ENCODE measurements around the gene ZNF248.

The ZNF248 gene

DNA sequence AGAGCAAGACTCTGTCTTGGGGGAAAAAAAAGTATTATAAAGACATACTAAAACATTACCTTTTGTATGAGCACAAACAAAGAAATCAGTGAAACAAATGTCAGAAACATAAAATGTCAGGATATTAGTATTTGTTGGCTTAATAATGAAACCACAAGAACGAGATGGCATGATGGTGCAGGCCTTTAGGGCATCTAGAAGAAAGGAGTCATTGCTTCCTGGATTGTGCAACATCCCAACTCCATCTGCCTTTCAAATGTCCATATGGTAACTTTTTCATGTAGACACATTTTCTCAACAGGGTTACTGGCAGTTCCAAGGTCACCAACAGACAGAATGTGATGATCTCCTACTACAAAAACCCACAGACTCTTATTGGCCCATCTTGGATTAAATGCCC, 96.6 kb downstream of the ZNF248 start:
- TF ChIP-seq, protein P1, sequence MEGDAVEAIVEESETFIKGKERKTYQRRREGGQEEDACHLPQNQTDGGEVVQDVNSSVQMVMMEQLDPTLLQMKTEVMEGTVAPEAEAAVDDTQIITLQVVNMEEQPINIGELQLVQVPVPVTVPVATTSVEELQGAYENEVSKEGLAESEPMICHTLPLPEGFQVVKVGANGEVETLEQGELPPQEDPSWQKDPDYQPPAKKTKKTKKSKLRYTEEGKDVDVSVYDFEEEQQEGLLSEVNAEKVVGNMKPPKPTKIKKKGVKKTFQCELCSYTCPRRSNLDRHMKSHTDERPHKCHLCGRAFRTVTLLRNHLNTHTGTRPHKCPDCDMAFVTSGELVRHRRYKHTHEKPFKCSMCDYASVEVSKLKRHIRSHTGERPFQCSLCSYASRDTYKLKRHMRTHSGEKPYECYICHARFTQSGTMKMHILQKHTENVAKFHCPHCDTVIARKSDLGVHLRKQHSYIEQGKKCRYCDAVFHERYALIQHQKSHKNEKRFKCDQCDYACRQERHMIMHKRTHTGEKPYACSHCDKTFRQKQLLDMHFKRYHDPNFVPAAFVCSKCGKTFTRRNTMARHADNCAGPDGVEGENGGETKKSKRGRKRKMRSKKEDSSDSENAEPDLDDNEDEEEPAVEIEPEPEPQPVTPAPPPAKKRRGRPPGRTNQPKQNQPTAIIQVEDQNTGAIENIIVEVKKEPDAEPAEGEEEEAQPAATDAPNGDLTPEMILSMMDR (IDR thresholded peaks at IDR 0.05) = no peak

DNA sequence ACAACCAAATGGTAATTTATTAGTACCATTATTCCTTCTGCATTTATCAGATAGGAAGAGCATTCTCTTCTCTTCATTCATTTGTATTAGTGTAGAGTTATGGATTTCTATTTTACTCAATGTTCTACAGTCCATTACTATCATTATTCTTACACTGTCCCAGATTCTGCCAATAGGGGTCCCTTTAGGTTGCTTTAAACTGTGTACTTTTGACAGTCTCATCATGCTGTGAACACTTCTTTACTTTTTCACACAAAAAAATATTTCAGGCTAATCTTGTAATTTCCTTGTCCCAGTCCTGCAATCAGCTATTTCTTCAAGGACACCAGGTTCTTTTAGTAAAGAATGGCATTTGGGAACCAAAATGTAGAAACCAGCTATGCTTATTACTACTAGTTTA, 99.3 kb downstream of the ZNF248 start:
- TF ChIP-seq, protein P1 (IDR thresholded peaks at IDR 0.05) = no peak

DNA sequence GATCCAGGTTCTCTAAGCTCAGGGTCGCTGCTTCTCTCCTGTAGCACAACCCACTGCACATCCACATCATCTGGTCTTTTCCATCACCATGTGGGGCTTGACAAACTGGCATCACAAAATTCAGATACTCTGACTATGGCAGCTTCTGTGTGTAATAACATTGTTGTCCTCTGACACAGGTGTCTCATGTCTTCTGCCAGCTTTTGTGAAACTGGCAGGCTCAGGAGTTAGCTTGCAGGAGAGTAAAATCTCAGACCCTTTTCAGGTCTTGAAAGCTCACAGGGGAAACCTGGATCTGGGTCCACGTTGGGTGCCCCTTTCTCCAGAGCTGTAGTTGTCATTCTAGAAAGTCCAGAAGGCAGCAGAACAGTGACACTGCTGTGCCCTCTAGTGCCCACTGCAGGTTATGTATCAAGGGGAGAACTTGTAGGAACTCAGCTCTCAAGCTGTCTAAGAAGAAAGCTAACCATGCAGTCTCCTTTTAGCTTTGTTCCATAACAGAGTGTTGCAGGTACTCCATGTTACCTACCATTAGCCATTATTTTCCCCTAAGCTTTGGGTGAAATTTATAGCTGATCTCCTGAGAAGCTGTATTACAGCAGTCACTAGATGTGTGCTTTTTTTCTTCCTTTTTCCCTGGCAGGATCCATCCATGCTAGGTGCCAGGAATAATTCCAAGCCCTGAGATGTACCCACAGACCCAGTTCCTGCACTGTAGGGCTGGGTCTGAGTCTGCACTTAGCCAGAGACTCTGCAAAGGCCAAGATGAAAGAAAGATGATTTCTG, 102.7 kb downstream of the ZNF248 start:
- TF ChIP-seq, protein P1 (IDR thresholded peaks at IDR 0.05) = peak; percentile 75

DNA sequence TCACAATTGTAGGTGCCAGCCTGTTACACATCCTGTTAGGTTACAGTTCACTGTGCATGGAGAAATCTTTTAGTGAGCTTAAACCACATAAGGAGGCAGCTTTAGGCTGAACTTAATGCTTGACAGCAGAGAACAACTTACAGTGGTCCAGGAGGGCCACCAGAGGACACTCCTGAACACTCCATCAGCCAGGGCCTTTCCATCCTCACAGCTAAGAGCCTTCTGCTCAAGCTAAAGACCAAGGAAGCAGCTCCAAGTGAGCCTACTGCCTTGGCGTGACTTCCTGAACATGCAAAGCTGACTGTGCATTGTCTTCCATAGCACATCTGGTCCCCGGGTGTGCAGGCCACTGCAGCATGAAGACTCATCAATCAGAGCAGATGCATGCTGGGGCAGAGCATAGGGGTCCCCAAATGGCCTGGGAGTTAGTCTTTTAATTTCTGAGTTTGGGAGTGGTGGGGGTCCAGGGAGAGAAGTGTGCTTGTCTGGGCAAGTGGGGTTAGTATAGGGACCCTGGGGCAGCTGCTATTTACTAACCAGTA, 105.0 kb downstream of the ZNF248 start:
- TF ChIP-seq, protein P1 (IDR thresholded peaks at IDR 0.05) = no peak

DNA sequence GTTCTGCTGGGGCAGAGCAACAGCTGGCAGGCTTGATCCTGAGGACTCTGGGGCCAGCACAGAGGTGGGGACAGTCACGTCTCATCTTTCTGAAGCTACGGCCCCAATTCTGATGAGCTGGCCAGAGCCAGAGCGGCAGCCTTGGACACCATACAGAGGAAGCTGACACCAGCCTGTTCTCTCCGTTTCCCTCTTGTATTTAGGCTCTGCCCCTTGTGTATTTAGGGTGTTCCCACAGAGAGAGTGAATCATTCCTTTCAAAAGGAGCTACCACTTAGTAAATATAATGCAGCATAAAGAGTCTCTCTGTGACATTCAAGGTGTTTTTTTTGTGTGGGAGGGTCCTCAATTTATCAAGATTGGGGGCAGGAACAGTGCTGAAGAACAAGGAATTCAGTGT, 109.2 kb downstream of the ZNF248 start:
- TF ChIP-seq, protein P1 (IDR thresholded peaks at IDR 0.05) = no peak

DNA sequence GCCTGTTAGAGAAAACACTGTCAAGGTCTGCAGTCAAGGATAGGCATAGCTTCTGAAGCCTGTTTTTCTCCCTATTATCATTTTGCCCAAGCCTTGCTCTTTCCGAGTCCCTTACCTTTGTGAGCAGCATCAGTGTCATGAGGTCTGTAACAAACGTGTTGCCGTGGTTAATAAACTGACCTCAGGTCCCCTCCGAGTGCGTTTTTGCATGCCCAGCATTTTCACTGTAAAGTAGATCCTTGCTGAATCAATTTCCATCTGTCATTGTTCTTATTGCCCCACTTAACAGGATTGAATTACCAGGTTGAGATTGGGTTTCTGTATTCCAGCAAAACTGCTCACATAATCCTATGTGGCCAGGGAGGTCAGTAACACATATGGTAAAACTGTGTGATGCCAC, 110.3 kb downstream of the ZNF248 start:
- TF ChIP-seq, protein P1 (IDR thresholded peaks at IDR 0.05) = no peak

DNA sequence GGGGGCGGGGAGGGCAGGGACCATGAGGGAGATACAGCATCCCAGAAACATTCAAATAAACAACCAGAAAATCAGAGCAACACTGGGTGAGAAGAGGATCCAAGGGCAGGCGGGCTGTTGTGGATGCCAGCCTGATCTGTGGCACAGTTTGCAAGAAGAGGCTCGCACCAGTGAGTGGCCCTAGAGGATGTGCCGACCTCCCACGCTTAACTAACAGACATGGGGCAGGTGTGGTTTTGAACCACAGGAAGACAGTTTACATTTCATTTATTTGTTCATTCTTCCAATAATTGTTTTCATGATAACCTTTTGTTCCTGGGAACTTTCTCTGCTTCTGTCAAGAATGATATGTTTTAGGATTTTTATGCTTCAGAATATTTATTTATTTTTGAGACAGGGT, 115.6 kb downstream of the ZNF248 start:
- TF ChIP-seq, protein P1 (IDR thresholded peaks at IDR 0.05) = no peak
